H1 (cell line): ENCODE measurements around the gene XDH. TPM values are rescaled to one million over a fixed set of nuclear protein-coding genes. Genes with fewer than 3 reads are reported as not detected.

Experiments
- CTCF ChIA-PET: fragments of 300-600 bp; sonication (Branson Sonifier 250); formaldehyde crosslinking; loops from one replicate; lab custom pipeline; 2021; ENCODE audit not compliant: partially characterized antibody; lab: Charles Lee
- POLR2A ChIA-PET: fragments of 300-600 bp; sonication (Branson Sonifier 250); formaldehyde crosslinking; loops from one replicate; lab custom pipeline; 2021; ENCODE audit warnings: inconsistent platforms; ENCODE audit not compliant: partially characterized antibody; lab: Charles Lee
- DNase-seq, 2 experiments: peaks; one replicate each; pipeline versions ENCODE4 v3.0.0 to v3.0.0-alpha.2; 2010 to 2022; ENCODE audit warnings: low spot score in 2 of 2, low read depth in 1 of 2, mixed read lengths in 1 of 2
- FAIRE-seq: peaks from 2 replicates; lab custom pipeline; 2011; peaks lifted over from hg19 to GRCh38; lab: Jason Lieb, UNC
- H2AFZ ChIP-seq: 2 replicates; pipeline ENCODE4 v1.8.1; 2012; ENCODE audit warnings: low read length, inconsistent platforms
- H2AK5ac ChIP-seq: 2 replicates; pipeline ENCODE4 v1.6.1; 2013; ENCODE audit warnings: low read depth, low read length
- H2BK120ac ChIP-seq: replicated peaks from 2 replicates; pipeline ENCODE3; 2013; ENCODE audit warnings: low read depth, low read length, inconsistent platforms
- H2BK12ac ChIP-seq: 2 replicates; pipeline ENCODE4 v1.6.1; 2013; ENCODE audit warnings: low read depth, low read length
- H2BK15ac ChIP-seq: 2 replicates; pipeline ENCODE4 v1.6.1; 2013; ENCODE audit warnings: low read length
- H2BK20ac ChIP-seq: 2 replicates; pipeline ENCODE4 v1.6.1; 2013; ENCODE audit warnings: low read length
- H2BK5ac ChIP-seq: 2 replicates; pipeline ENCODE4 v1.6.1; 2013; ENCODE audit warnings: low read depth, low read length
- H3K14ac ChIP-seq: 2 replicates; pipeline ENCODE4 v1.6.1; 2013; ENCODE audit warnings: inconsistent platforms; ENCODE audit not compliant: insufficient read length
- H3K18ac ChIP-seq: 2 replicates; pipeline ENCODE4 v1.6.1; 2013; ENCODE audit warnings: low read length; ENCODE audit errors: extremely low read depth
- H3K23ac ChIP-seq: 2 replicates; pipeline ENCODE4 v1.6.1; 2013; ENCODE audit warnings: inconsistent platforms; ENCODE audit not compliant: insufficient read length
- H3K23me2 ChIP-seq: 2 replicates; pipeline ENCODE4 v1.6.1; 2013; ENCODE audit warnings: low read depth, low read length
- H3K27ac ChIP-seq: 2 replicates; pipeline ENCODE4 v1.6.1; 2011; ENCODE audit warnings: low read depth, low read length, inconsistent platforms
- H3K27me3 ChIP-seq, 4 experiments: replicated peaks in 1 of 4; 1 replicate in 1 of 4; 2 replicates in 3 of 4; pipeline versions ENCODE4 v1.6.1 to v1.8.1; 2011 to 2013; ENCODE audit warnings: low read length in 3 of 4, mild to moderate bottlenecking in 3 of 4, inconsistent platforms in 2 of 4, mixed read lengths in 2 of 4, moderate library complexity in 1 of 4; ENCODE audit not compliant: control insufficient read depth in 3 of 4, insufficient read depth in 3 of 4; ENCODE audit errors: extremely low read depth in 1 of 4
- H3K36me3 ChIP-seq, 4 experiments: 2 replicates each; pipeline versions ENCODE4 v1.6.1 to v1.8.1; 2011 to 2013; ENCODE audit warnings: mild to moderate bottlenecking in 4 of 4, low read length in 3 of 4, moderate library complexity in 2 of 4, control low read depth in 1 of 4, inconsistent platforms in 1 of 4; ENCODE audit not compliant: insufficient read depth in 4 of 4, control insufficient read depth in 2 of 4
- H3K4ac ChIP-seq: replicated peaks from 2 replicates; pipeline ENCODE3; 2013; ENCODE audit warnings: low read length, low read depth, mixed read lengths, inconsistent platforms; ENCODE audit not compliant: insufficient read length
- H3K4me1 ChIP-seq, 4 experiments: replicated peaks in 1 of 4; 1 replicate in 1 of 4; 2 replicates in 3 of 4; pipeline versions ENCODE4 v1.6.1 to v1.8.1; 2011 to 2013; ENCODE audit warnings: low read length in 3 of 4, inconsistent platforms in 2 of 4, mixed read lengths in 1 of 4; ENCODE audit not compliant: insufficient read depth in 4 of 4, control insufficient read depth in 3 of 4
- H3K4me2 ChIP-seq, 2 experiments: 2 replicates each; pipeline versions ENCODE4 v1.6.1 to v1.8.1; 2011 to 2013; ENCODE audit warnings: low read depth in 2 of 2, low read length in 2 of 2, control low read depth in 1 of 2, inconsistent platforms in 1 of 2, mild to moderate bottlenecking in 1 of 2; ENCODE audit not compliant: insufficient read depth in 1 of 2
- H3K4me3 ChIP-seq, 4 experiments: fragments of 200-600, 300-600 bp in 1 of 4; sonication (generic), shearing (Covaris generic), sonication (Bioruptor Twin) in 1 of 4; 2 replicates each; pipeline versions ENCODE4 v1.5.1 to v1.8.1; 2011 to 2016; ENCODE audit warnings: low read length in 4 of 4, low read depth in 3 of 4, control low read depth in 2 of 4, inconsistent platforms in 2 of 4, mild to moderate bottlenecking in 2 of 4, mixed read lengths in 1 of 4, moderate library complexity in 1 of 4; ENCODE audit not compliant: insufficient read depth in 2 of 4; ENCODE audit errors: extremely low read depth in 1 of 4
- H3K56ac ChIP-seq: replicated peaks from 2 replicates; pipeline ENCODE3; 2013; ENCODE audit warnings: low read depth, mild to moderate bottlenecking, mixed read lengths, low read length, inconsistent platforms; ENCODE audit not compliant: insufficient read length
- H3K79me1 ChIP-seq: 2 replicates; pipeline ENCODE4 v1.6.1; 2013; ENCODE audit warnings: low read depth, low read length, control low read depth
- H3K79me2 ChIP-seq, 2 experiments: 2 replicates each; pipeline versions ENCODE4 v1.6.1 to v1.8.1; 2012 to 2013; ENCODE audit warnings: low read length in 2 of 2, mild to moderate bottlenecking in 2 of 2, inconsistent platforms in 1 of 2; ENCODE audit not compliant: insufficient read depth in 2 of 2, control insufficient read depth in 1 of 2
- H3K9ac ChIP-seq, 4 experiments: replicated peaks in 1 of 4; 1 replicate in 1 of 4; 2 replicates in 3 of 4; pipeline versions ENCODE4 v1.6.1 to v1.8.1; 2011 to 2013; ENCODE audit warnings: low read depth in 3 of 4, low read length in 3 of 4, control low read depth in 2 of 4, mild to moderate bottlenecking in 2 of 4, moderate library complexity in 2 of 4, inconsistent platforms in 1 of 4; ENCODE audit errors: extremely low read depth in 1 of 4
- H3K9me3 ChIP-seq, 2 experiments: 2 replicates each; pipeline versions ENCODE4 v1.6.1 to v1.8.1; 2012 to 2013; ENCODE audit warnings: mild to moderate bottlenecking in 2 of 2, moderate library complexity in 2 of 2, control low read depth in 1 of 2, inconsistent platforms in 1 of 2, low read depth in 1 of 2, low read length in 1 of 2, mixed read lengths in 1 of 2; ENCODE audit not compliant: insufficient read depth in 2 of 2
- H4K20me1 ChIP-seq, 2 experiments: replicated peaks in 1 of 2; 2 replicates each; pipeline versions ENCODE3 to v1.8.1; 2011 to 2013; ENCODE audit warnings: inconsistent platforms in 2 of 2, low read length in 2 of 2, mild to moderate bottlenecking in 1 of 2; ENCODE audit not compliant: insufficient read depth in 2 of 2, control insufficient read depth in 1 of 2
- H4K5ac ChIP-seq: 2 replicates; pipeline ENCODE4 v1.6.1; 2013; ENCODE audit warnings: low read length, low read depth, mixed read lengths, inconsistent platforms; ENCODE audit not compliant: insufficient read length
- H4K8ac ChIP-seq: 2 replicates; pipeline ENCODE4 v1.8.0; 2013; ENCODE audit warnings: mild to moderate bottlenecking, moderate library complexity, low read length, inconsistent platforms; ENCODE audit not compliant: insufficient read depth; ENCODE audit errors: extremely low read depth
- H4K91ac ChIP-seq: replicated peaks from 2 replicates; pipeline ENCODE3; 2013; ENCODE audit warnings: low read length, mixed read lengths, inconsistent platforms; ENCODE audit not compliant: insufficient read length
- TAF7 ChIP-seq: optimal IDR thresholded peaks from 2 replicates; pipeline ENCODE3; 2011; ENCODE audit warnings: low read depth, mild to moderate bottlenecking, inconsistent platforms, low read length, moderate library complexity, borderline replicate concordance
- WGBS, 2 experiments: shearing (Covaris generic) in 1 of 2; methylation state at CpG; one replicate each; pipeline versions ENCODE4 v1.1.6 to v1.1.7; 2013 to 2015; ENCODE audit warnings: low lambda C conversion rate in 2 of 2, mixed read lengths in 2 of 2, inconsistent platforms in 1 of 2, low coverage in 1 of 2, missing lambda C conversion rate in 1 of 2; ENCODE audit not compliant: insufficient replicate concordance in 2 of 2, insufficient coverage in 1 of 2, insufficient read length in 1 of 2; ENCODE audit errors: extremely low coverage in 1 of 2, missing lambda C conversion rate in 1 of 2; 5-methylcytosine and 5-hydroxymethylcytosine counted together
- polyA plus RNA-seq, 7 experiments: library from polyadenylated mRNA; depleted of rRNA in 3 of 7; stranded (reverse) in 5 of 7; unstranded in 2 of 7; fragments of >200 nt in 5 of 7; fragments of 200-250 nt in 2 of 7; gene quantifications; 1 replicate in 5 of 7; 2 replicates in 1 of 7; 4 replicates in 1 of 7; pipeline versions ENCODE4 v1.2.1 to v1.2.3, GENCODE V29; 2011 to 2013; ENCODE audit warnings: missing spikeins in 2 of 7, mixed read lengths in 2 of 7
- total RNA-seq: library from RNA; stranded (reverse); fragmentation: NEBNext Ultra II Directional; extraction: Animal tissue kit (Norgen Biotek cat#: 25700); gene quantifications from 2 replicates; pipeline ENCODE4 v1.2.1, GENCODE V29; 2021

The XDH gene
- total and polyA plus RNA-seq, 2 of the 8 experiments (the other 6 are each of a cell fraction or from before 2014, with no cell fraction given) = 0.68 to 1.2 TPM

DNA sequence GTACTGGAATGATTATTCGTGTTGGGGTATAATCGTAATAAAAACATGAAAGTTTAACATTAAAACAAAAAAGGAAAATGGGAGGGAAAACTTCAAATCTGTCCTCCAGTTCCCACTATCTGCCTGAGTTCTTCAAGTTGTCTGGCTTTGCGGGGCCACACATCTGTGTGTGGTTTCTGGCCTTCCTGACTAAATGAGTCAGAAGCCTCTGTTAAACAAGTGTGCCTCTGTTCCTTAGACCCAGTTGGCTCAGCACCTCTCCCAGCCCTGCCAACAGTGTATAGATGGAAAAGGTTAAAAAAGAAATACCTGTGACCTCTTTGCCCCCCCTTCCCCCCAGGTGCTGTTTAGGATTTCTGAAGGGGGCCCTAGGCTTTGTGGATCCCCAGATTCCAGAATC lies 30.2 kb downstream of the XDH start:
- POLR2A ChIA-PET = no interaction called here
- WGBS, 2 experiments = 76% methylated on average over 3 of the region's 3 CpGs; no CpG with 5 or more reads in 1 of the 2 experiments
- H3K4me3 ChIP-seq = no peak overlapping the region
- CTCF ChIA-PET = interaction anchor here (0.7 to 2.3 kb wide), 4 partner anchors 9 to 673 kb away, joined by 3 to 6 read pairs (median 3); no protein-coding TSS in a partner anchor
- no peak overlapping the region for H2AFZ ChIP-seq
- no peak overlapping the region for H2BK5ac ChIP-seq
- FAIRE-seq (no peak), DNase-seq (no peak)
- peaks cover 6 to 7% of the 10 kb centered on the region in 2 experiments; a peak in 3 of 4 replicates for H3K9me3 ChIP-seq
- H3K79me1 ChIP-seq = no peaks in the 10 kb centered on the region
- H3K27ac ChIP-seq = no peak overlapping the region
- no peaks in the 10 kb centered on the region for H3K27me3 ChIP-seq
- no peaks in the 10 kb centered on the region; the same call in 1 of the 2 replicates for H3K23me2 ChIP-seq
- no peak overlapping the region for H3K9ac ChIP-seq
- no peak overlapping the region for H4K5ac ChIP-seq
- H4K91ac ChIP-seq = no peak overlapping the region
- no peak overlapping the region for H4K8ac ChIP-seq
- TF ChIP-seq TAF7 = no peak
- no peak overlapping the region for H2BK15ac ChIP-seq
- no peak overlapping the region for H3K56ac ChIP-seq
- H2BK12ac ChIP-seq = no peak overlapping the region
- H2BK20ac ChIP-seq = no peak overlapping the region
- no peak overlapping the region for H2AK5ac ChIP-seq
- no peak overlapping the region for H3K18ac ChIP-seq
- H2BK120ac ChIP-seq = no peak overlapping the region
- no peak overlapping the region for H3K23ac ChIP-seq
- no peaks in the 10 kb centered on the region; a peak in 1 of 8 replicates for H3K36me3 ChIP-seq
- H3K14ac ChIP-seq = no peak overlapping the region
- no peaks in the 10 kb centered on the region for H4K20me1 ChIP-seq
- peaks cover 0 to 16% (median 9%) of the 10 kb centered on the region in 4 experiments; a peak in 6 of 7 replicates for H3K4me1 ChIP-seq
- H3K79me2 ChIP-seq = no peaks in the 10 kb centered on the region
- H3K4ac ChIP-seq = no peak overlapping the region
- no peak overlapping the region for H3K4me2 ChIP-seq
